Activated T-cell treated with anti-CD3 and anti-CD28 coated beads, Interleukin-2, amount 50 U/mL, for 1 hour (primary cell): Measurements from ENCODE around the gene C15orf39.
"Not testable (repeated sequence)": the region's sequence is repeated elsewhere in the genome, so short reads cannot be mapped to it uniquely, and the experiment has no call there.

Source experiments
- DNase-seq: peaks from one replicate; pipeline ENCODE4 v3.0.0-alpha.2; 2020

C15orf39 gene

DNA sequence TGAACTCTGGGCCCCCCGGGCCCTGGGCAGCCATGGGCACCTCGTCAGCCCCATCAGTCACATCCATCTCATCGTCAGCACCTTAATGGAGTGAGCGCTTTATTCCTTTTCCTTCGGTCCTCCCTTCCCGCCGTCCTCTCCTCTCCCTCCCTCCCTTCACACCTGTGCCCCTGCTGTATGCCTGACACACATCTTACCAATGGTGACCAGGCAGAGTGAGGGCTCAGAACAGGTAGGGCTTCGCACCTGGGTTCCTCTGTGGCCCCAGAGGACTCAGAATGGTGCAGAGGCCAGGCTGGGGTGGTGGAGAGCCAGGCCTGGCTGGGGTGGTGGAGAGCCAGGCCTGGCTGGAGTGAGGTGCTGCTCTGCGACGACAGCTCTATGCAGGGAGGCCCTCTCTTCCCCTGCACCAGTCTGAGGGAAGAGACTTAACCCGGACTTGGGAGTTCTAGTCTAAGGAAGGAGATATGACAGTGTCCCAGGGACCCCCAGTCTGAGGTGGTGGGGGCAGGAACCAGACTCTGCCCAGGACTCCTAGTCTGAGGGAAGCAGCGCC lies 11.6 kb downstream of the C15orf39 start:
- DNase-seq, result no peak

DNA sequence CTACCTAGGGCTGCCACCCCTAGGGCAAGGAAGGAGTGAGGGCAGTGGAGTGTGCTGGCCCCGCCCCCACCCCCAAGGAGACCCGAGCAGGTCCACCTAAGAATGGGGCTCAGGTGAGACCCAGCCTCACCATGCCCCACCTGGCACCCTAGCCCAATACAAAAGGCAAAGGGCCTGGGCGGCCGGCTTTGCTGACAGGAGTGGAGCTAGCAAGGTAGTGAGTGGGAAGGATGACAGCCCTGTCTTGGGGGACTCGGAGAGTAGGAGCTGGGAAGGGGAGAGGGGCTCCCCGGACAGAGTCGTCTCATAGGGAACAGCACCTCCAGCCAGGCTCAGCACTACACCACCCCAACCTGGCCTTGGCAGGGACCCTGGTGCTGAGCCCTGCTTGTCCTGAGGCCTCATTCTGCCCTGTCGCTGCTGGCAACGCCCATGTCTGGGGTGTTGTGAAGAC lies 12.1 kb downstream of the C15orf39 start:
- DNase-seq, result no peak

DNA sequence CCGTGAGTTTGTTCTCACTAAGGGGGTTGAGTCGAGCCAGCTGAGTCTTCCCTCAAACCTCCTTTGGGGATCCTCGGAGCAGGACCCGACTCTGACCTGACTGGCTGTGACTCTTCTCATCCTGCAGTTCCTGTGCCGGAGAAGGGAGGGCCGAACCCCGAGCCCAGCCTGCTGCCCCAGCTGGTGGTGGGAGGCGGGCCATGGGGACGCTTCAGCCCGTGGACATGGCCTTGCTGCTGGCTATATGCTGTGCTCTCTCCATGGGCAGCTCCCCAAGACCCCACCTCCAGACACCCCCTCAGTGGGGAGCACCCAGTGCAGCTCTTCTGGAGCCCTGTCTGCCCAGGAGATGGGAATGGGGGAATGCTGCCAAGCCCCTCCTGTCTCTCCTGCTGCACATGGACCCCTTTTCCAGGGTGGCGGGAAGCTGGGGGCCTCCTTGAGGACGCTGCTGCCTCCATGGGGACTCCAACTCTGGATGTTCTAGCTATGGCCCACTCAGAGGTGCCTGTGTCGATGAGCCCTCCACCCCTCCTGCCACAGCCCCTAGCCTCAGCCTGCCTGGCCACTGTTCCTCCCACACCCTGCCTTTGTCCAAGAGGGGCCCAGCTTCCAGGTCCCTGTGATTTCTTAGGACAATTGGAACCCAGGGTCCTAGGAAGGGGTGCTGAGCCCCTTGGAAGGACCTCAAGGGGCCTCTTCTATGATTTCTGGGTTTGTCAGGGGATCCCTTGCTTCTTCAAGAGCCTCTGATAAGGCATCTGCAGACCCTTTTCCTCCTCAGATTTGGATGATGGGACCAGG lies 12.8 kb downstream of the C15orf39 start:
- no peak for DNase-seq

DNA sequence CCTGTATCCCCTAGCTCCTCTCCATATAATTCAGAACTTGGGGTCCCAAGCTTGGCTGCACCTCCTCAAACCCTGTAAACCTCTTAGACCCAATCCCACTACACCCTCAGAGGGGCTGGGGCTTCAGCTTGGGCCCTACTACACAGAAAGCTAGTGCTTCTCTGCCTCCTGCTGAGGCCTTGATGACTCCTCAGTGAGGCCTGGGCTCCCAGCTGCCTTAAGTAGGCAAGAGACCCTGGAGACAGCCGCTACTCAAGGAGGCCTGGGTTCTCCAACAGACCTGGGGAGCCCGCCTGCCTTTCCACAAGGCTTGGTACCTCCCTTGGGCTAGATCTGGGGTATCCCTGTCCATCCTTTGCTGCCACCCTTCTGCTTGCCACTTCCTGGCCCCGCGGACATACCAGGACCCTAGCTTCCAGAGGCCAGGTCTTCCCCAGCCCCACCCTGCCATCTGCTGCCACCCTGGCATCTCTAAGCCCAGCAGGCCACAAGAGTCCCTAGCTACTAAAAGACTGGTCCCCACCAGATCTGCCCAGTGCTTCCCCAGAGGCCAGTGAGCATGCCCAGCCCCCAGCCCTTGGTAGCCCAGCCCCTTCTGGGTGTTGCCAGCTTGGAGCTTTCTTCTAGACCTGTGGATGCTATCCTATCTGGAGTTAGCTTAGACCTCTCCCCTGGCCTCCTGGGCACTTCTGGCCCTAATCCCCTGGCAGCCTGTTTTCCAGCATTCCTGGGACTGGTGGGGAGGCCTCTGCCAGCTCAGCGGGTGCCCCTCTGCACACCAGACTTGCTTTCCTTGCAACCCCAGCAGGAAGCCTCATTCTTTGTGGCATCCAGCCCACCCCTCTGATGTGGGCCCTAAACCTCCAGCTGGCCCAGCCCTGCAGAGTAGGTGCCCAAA lies 13.7 kb downstream of the C15orf39 start:
- no peak for DNase-seq

DNA sequence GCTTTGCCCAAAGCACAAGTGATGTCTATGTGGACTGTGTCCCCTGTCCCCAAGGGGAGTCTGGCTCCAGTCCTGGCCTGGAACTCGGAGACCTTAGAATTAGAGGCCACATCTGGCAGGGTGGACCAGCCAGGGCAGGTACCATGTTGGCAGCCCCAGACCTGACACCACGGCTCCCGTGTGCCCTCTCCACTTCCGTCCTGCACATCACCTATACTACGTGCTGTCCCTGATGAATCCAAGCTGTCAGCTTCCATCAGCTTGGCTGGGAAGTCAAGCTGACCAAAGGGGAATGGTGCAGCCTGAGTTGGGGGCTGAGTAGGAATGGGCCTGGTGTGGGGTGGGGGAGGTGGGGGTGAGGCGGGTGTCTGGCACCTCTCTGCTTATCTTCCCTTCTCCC lies 15.3 kb downstream of the C15orf39 start:
- no peak for DNase-seq

DNA sequence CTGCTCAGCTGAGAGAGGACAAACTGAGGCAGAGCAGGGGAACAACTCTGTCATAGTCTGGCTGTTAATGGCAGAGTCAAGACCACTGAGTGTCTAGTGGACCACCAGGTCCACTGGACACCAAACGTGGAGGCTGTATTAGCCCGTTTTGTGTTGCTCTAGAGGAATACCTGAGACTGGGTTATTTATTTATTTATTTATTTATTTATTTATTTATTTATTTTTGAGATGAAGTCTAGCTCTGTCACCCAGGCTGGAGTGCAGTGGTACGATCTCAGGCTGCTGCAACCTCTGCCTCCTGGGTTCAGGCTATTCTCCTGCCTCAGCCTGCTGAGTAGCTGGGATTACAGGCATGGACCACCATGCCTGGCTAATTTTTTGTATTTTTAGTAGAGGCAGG lies 15.9 kb downstream of the C15orf39 start:
- DNase-seq, result not testable (repeated sequence)

DNA sequence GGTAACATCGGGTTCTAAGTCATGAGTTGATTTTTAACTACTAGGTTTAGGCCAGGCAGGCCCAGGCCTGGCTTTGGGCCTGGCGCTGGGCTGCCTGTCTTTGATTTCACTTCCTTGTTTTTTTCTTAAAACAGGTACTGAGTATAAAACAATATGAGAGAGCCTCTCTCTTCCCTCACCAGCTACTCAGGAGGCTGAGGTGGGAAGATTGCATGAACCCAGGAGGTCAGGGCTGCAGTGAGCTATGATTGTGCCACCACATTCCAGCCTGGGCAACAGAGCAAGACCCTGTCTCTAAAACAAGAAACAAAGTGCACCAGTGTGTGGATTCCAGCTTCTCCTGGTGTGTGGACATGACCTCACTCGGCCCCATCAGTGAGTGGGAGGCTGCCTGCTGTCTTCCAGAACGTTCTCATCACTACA lies 17.8 kb downstream of the C15orf39 start:
- DNase-seq, result not testable (repeated sequence)

DNA sequence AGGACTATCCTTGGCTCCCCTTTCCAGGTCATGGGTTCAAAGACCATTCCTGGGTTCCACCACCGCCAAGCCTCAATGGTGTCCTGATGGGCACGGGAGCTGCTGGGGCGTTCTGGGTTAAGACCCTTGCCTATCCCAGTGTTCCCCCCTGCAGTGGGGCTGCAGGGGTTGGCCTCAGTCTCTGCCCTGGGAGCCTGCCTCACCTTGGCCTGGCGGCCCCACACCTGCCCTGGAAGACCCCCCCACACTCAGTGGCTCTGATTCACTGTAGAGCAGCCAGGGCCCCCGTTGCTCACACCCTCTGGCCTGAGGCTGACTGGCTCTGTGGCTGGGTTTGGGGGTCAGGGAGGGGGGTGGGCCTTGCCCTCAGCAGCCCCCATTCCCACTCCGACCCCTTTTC lies 22.0 kb downstream of the C15orf39 start:
- DNase-seq, result no peak

DNA sequence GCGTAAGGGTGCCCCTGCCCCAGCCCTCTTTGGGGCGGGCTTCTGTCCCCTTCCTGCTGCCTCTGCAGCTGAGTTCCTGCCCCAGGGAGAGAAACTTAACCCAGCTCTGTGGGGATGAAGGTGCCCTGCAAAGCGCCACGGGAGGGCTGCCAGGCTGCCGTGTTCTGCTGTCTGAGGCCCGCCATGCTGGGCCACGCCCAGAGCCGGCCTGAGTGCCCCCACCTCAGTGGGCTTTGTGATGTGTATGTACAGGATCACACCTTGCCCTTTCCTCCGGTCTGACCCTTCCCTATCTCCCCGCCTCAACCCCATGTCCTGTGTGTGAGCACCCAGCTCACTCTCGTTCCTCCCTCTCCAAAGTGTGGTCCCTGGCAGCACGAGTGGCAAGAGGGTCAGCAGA lies 22.6 kb downstream of the C15orf39 start:
- DNase-seq, result no peak

DNA sequence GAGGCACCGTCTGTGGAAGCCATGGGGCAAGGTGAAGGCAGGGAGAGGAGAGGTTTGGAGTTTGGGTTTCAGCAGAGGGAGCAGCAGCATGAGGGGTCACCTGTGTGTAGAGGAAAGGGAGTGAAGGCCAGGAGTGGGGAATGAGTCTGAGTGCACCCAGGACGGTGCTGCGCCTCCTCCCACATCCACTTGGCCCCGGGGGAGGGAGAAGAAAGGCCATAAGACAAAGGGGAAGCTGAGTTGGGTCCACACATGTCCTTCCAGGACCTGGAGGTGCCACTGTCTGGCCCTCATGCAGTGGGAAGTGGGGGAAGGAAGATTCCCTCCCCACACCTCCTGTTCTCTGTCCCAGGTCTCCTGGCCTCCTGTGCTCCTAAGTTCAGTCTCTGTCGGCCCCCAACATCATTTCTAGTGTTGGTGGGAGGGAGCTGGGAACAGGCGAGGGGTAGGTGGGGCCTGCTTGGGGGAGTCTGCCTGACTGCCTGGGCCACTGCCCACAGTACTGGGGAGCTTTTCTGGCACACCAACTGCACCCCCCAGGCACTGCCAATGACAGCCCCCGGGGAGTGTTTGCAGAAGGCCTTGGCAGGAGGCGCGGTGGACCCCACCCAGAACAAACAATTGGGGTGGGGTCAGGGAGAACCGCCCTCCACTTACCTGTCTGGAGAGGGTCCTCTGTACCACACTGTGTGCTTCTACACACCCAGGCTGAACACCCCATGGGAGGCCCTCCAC lies 23.6 kb downstream of the C15orf39 start:
- DNase-seq, result not testable (repeated sequence)

DNA sequence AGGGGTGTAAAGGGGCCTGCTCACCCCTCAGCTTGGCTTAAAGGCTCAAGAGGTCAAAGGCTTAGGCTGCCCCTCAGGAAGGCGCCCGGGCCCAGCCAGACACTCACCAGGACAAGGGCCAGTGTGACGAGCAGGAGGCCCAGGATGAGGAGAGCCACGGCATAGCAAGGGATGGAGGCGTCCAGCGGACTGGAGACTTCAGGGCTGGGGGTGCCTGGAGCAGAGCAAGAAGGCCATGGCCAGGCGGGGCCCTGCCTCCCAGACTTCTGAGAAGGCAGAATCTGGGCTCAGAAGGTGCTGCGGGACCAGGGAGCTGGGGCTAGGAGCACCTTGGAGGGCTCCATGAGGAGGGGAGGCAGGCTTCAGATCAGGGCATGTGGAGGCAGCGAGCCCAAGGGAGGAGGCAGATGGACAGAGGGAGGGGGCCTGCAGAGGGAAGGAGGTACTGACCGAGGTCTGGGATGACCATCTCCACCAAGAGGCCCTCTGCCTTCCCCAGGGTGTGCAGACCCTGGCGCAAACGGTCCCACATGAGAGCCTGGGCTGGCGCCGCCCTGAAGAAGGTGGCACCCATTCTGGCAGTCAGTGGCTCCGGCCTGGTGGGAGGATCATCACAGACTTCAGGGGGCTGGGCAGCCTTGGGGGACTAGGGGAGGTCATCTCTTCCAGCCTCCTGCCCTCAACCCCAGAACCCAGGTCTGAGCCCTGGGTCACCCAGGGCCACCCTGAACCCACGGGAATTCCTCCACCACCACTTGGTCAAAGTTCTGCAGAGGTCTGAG lies 24.5 kb downstream of the C15orf39 start:
- no peak for DNase-seq

DNA sequence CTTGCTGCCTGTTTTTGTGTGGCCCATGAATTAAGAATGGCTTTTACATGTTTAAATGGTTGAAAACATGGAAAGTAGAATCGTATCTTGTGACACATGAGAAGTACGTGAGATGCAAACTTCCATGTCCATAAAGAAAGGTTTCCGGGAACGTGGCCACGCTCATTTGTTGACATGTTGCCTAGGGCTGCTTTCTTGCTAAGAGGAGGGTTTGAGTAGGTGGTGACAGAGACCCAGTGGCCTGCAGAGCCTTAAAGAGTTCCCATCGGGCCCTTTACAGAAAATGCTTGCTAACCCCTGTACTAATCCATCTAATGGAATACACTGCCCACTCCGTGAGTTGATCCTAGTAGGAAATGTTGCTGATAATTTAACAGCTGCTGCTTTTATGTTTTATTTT lies 25.4 kb downstream of the C15orf39 start:
- DNase-seq, result not testable (repeated sequence)

DNA sequence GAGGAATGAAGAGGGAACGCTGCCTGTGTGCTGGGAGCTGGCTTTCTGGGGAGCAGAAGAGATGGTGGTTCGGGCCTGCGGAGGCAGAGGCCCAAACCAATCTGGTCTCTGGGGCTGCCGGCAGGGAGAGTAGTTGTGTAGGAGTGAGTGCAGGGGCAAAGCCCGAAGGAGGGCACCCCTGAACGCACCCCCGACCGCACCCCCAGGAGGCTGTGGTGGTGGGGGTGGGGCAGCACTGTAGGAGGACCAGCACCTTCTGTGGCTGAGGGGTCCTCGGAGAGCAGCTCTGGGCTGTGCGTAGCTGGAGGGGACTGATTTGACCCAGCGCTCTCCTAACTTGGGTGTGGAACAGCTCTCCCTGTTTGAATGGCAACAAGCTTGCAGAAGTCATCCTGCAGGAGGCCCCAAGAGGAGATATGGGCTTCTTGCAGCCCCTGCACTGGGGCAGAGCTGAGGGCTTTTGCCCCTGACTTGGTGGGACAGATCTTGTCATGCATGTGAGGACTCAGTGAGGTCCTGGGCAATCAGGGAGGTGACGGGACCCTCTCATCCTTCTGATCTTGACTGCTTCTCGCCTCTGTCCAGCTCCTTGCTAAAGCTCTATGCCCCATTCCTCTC lies 26.1 kb downstream of the C15orf39 start:
- no peak for DNase-seq

DNA sequence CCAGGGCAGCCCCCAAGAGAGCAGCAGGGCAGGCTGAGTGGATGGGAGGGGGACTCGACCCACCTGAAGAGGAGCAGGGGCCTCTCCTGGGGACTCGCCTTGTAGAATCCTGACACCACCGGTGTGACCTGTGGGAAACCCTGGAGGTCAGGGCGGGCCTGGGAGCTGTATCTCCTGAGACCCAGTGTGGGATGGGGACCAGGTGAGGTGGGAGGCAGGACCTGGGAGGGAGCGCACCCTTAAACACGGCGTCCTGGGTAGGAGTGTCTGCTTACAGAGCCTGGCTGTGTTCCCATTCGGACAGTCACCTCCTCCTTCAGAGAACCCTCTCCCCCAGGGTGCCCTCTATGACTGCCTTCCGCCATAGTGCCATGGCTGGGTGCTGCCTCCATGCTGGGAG lies 27.1 kb downstream of the C15orf39 start:
- no peak for DNase-seq

DNA sequence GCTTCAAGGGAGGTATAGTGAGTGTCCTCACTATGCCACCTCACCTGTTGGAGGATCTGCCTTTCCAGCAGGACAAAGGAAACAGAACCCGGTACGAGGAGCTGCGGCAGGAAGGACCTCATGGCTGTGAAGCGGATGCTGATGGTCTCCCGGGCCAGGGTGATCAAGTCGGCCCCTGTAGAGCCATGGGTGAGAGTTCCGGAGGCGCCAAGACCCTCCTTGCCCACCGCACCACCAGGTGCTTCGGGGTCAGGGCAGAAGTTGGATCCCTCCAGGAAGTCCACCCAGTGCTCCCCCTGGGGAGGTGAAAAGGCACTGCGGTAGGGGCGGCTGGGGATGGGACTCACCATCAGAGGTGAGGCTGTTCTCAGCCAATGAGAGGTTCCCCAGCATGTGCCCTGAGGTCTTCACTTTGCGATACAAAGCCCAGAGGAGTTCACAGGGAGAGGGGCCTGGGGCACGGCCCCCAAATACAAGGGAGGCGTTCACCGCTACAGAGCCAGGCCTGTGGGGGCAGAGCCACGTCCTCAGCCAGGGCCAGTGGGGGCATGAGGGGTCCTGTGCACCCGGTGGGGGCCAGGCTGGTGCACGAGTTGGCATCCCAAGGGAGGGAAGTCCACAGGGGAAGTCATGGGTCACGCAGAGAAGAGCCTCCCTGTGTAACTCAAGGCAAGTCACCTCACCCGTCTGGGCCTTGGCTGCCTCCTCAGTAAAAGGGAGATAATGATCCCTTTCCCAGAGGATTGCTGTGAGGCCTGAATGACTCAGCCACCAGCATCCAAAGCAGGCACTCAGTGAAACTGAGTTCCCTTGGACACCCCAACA lies 27.7 kb downstream of the C15orf39 start:
- DNase-seq, result no peak

DNA sequence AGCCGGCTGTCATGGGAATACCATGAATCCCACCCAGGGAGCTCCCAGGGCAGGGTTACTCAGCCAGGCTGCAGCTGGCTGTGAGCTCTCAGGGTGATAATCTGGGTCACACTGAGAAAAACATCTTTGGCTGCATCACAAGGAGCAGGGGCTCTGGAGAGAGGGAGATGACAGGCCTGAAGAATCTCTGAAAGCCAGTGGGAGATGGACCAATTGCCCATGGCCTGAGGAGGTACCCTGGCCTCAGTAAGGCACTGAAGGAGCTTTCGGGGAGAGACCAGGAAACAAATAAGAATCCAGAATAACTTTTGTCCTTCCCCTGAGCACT lies 28.3 kb downstream of the C15orf39 start:
- DNase-seq, result no peak

DNA sequence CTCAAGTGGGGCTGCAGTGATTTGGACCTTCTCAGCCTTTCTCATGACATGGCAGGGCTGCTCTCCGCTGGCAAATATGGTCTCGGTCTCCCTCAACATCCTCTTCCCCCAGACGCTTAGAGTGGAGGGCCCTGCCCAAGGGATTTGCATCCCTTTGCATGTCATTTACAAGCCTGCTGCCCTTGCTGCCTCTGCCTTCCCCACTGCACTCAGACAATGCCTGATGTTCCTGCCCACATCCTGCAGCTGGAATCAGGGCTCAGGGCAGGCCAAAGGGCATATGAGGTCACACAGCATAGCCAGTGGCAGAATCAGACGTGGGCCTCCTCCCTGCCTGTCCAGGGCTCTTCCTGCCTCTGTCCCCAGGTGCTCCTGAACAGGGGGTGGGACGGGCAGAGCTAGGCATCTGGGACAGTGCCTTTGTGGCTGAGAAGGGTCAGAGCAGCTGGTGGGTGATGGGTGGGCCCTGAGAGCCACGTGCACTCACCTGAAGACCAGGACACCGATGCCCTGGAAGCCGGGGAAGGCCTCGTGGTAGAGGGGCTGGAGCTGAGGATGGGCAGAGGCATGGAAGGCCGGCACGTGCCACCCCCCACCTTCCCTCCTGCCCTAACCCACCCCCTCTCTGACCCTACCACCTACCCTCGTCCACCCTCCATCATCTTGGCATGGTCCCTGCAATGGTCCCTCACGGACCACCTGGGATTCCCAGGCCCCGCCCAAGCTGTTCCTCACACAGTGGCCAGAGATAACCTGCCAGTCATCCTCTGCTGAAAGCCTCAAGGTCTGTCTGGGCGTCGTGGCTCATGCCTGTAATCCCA lies 29.1 kb downstream of the C15orf39 start:
- DNase-seq, result no peak

DNA sequence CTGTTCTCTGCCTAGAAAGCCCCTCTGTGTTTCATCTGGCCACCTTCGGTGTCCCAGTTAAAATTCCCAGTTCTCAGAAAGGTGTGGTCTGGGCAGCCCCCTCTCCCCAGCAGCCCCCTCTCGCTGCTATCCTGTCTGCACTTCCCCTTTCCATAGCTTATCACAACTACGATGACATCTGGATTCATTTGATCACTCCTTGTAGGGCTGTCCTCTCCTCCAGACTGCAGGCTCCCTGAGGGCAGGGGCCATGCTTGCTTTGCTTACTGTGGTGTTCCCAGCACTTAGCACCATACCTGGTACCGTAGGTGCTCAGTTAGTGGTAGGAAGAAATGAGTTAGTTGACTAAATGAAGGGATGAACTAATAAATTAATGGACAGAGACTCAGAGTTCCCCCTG lies 30.2 kb downstream of the C15orf39 start:
- DNase-seq, result no peak

DNA sequence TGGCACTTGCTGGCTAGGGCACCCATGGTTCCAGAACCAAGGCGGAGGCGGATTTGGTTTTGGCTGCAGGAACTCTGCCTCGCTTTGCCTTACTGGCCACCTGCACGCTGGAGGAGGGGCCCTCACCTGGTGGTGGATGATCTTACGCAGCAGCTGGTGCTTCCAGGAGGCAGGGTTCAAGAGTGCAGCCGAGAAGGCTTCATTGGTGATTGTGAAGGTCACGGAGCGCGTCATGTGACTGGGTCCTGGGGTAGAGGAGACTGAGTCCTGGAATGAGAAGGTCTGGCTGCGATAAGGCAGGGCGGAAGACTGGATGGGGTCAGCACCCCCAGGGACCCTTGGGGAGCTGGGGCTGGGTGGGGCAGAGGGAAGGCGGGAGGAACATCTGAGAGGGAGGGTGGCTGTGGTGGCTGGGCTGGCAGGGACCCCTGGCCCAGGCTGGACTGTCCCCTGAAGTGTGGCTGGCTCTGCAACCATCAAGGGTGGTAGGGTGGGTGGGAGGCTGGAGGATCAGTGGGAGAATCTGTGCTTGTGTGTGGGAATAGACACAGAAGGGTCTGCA lies 30.7 kb downstream of the C15orf39 start:
- DNase-seq, result no peak
